ENCODE measurements around the gene METTL5.

DNA sequence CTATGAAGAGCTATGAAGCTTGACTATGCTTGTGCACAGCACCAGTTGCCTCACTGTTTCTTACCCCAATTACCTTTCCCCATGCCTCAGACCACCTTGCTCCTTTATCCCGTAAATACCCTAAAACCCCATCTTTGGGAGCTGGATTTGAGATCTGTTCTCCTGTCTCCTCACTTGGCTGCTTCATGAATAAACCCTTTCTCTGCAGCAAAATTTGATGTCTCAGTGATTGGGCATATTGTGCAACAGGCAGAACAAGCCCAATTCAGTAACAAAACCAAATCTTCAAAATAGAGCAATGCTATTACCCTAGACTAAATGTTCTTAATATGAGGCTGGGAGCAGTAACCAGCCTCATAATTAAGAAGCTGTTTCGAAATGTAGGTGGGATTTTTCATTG, 29.5 kb downstream of the METTL5 start:
- no peak for TF ChIP-seq REST (IDR thresholded peaks at IDR 0.05; ENCODE audit: insufficient read depth in 1 of 2, low read depth in 2 of 2, low read length in 2 of 2)
- no peak for TF ChIP-seq POLR2AphosphoS5 (IDR thresholded peaks at IDR 0.05; ENCODE audit: low read depth, low read length)
- no peak for TF ChIP-seq TAF1 (IDR thresholded peaks at IDR 0.05; ENCODE audit: borderline replicate concordance, insufficient read depth, low read length)
- TF ChIP-seq SIN3A (IDR thresholded peaks at IDR 0.05; ENCODE audit: borderline replicate concordance, insufficient read depth, low read length) = no peak
- TF ChIP-seq FOXP2 (optimal IDR thresholded peaks at IDR 0.05; ENCODE audit: borderline replicate concordance, extremely low read depth, extremely low read length, insufficient read depth) = no peak

All from PFSK-1 (cell line).